Ishikawa (cell line): Measurements from ENCODE around the gene CNTNAP5.

Experiments
- CEBPB ChIP-seq: IDR thresholded peaks from 2 replicates; pipeline ENCODE4 v1.6.1; 2012
- CREB1 ChIP-seq: IDR thresholded peaks from 2 replicates; pipeline ENCODE4 v1.6.1; 2012; ENCODE audit warnings: low read depth
- EGR1 ChIP-seq: IDR thresholded peaks from 2 replicates; pipeline ENCODE4 v1.6.1; 2012
- EP300 ChIP-seq: IDR thresholded peaks from 2 replicates; pipeline ENCODE4 v1.6.1; 2012; ENCODE audit warnings: borderline replicate concordance
- FOXM1 ChIP-seq: IDR thresholded peaks from 2 replicates; pipeline ENCODE4 v1.6.1; 2012; ENCODE audit warnings: low read depth, borderline replicate concordance
- NFIC ChIP-seq: IDR thresholded peaks from 2 replicates; pipeline ENCODE4 v1.6.1; 2012
- RAD21 ChIP-seq: IDR thresholded peaks from 2 replicates; pipeline ENCODE4 v1.6.1; 2012; ENCODE audit warnings: low read depth
- TAF1 ChIP-seq: IDR thresholded peaks from 2 replicates; pipeline ENCODE4 v1.6.1; 2012; ENCODE audit warnings: low read depth, mild to moderate bottlenecking
- TCF12 ChIP-seq: IDR thresholded peaks from 2 replicates; pipeline ENCODE4 v1.6.1; 2012; ENCODE audit warnings: low read depth
- TEAD4 ChIP-seq: IDR thresholded peaks from 2 replicates; pipeline ENCODE4 v1.6.1; 2012
- YY1 ChIP-seq: IDR thresholded peaks from 2 replicates; pipeline ENCODE4 v1.6.1; 2012; ENCODE audit warnings: low read depth
- ZBTB7A ChIP-seq: IDR thresholded peaks from 2 replicates; pipeline ENCODE4 v1.6.1; 2012; ENCODE audit warnings: low read depth
- TF ChIP-seq, protein P1 (sequence below): IDR thresholded peaks from 2 replicates; pipeline ENCODE4 v1.6.1; 2012
- TF ChIP-seq, protein P2 (sequence below): IDR thresholded peaks from 2 replicates; pipeline ENCODE4 v1.6.1; 2012
- TF ChIP-seq, protein P3 (sequence below): IDR thresholded peaks from 2 replicates; pipeline ENCODE4 v1.6.1; 2012; ENCODE audit warnings: low read depth, mild to moderate bottlenecking

The CNTNAP5 gene

DNA sequence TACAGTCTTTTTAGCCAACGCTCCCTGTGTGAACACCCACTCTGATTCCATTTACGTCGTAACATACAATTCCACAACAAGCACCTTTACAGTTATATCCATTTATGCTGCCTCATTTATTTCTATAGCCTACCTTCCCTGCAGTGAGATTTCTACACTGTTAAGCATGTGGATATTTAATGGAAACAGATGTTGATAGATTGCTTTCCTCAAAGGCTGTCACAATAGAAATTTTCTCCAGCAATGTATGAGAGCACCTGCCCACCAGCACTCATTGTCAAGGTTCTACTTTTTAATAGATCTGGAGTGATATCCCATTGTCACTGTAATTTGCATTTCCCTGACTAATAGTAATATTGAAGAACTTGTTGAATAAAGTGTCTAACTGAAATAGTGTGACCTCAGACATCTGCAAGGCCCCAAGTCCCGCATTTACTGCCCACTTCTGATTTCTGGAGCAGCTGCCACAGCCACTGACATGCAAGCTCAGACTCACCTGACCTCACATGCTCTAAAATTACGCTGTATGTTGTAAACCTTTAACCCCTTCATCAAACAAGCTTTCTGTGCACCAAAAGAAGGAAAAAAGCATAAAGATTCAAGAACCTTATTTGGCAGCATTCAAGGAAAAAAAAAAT is 295.1 kb downstream of the CNTNAP5 start:
- TF ChIP-seq, protein P1, sequence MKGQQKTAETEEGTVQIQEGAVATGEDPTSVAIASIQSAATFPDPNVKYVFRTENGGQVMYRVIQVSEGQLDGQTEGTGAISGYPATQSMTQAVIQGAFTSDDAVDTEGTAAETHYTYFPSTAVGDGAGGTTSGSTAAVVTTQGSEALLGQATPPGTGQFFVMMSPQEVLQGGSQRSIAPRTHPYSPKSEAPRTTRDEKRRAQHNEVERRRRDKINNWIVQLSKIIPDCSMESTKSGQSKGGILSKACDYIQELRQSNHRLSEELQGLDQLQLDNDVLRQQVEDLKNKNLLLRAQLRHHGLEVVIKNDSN = no peak
- TF ChIP-seq TAF1 = no peak
- TF ChIP-seq ZBTB7A = no peak
- TF ChIP-seq, protein P2, sequence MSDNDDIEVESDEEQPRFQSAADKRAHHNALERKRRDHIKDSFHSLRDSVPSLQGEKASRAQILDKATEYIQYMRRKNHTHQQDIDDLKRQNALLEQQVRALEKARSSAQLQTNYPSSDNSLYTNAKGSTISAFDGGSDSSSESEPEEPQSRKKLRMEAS = no peak
- TF ChIP-seq FOXM1 = no peak
- no peak for TF ChIP-seq CREB1
- no peak for TF ChIP-seq NFIC
- TF ChIP-seq, protein P3, sequence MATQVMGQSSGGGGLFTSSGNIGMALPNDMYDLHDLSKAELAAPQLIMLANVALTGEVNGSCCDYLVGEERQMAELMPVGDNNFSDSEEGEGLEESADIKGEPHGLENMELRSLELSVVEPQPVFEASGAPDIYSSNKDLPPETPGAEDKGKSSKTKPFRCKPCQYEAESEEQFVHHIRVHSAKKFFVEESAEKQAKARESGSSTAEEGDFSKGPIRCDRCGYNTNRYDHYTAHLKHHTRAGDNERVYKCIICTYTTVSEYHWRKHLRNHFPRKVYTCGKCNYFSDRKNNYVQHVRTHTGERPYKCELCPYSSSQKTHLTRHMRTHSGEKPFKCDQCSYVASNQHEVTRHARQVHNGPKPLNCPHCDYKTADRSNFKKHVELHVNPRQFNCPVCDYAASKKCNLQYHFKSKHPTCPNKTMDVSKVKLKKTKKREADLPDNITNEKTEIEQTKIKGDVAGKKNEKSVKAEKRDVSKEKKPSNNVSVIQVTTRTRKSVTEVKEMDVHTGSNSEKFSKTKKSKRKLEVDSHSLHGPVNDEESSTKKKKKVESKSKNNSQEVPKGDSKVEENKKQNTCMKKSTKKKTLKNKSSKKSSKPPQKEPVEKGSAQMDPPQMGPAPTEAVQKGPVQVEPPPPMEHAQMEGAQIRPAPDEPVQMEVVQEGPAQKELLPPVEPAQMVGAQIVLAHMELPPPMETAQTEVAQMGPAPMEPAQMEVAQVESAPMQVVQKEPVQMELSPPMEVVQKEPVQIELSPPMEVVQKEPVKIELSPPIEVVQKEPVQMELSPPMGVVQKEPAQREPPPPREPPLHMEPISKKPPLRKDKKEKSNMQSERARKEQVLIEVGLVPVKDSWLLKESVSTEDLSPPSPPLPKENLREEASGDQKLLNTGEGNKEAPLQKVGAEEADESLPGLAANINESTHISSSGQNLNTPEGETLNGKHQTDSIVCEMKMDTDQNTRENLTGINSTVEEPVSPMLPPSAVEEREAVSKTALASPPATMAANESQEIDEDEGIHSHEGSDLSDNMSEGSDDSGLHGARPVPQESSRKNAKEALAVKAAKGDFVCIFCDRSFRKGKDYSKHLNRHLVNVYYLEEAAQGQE = no peak
- no peak for TF ChIP-seq TCF12
- TF ChIP-seq YY1 = no peak
- no peak for TF ChIP-seq TEAD4
- TF ChIP-seq CEBPB = no peak

DNA sequence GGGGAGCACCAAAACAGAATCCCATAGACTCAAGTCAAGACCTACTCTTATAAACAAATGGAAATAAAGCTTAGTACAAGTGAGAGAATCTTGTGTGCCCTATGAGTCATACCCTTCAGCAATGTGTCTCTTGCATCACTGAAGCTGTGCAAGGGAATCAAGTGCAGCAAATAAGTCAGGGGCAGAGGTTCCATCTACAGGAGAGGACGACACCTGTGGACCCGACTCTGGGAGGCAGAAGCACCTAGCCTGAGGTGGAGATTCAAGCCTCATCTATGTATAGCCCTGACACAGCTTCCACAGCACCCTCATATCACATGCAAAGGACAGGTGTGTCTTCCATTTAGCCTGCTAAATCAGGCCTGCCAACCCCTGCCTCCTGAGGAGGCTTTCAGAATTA is 298.2 kb downstream of the CNTNAP5 start:
- TF ChIP-seq, protein P3 = no peak
- TF ChIP-seq TAF1 (no peak), TEAD4 (no peak), RAD21 (no peak), EP300 (no peak), TCF12 (no peak), CREB1 (no peak), CEBPB (no peak), YY1 (no peak), ZBTB7A (no peak), EGR1 (no peak), NFIC (no peak), FOXM1 (no peak)
- TF ChIP-seq, protein P1 = no peak
- TF ChIP-seq, protein P2 = no peak

DNA sequence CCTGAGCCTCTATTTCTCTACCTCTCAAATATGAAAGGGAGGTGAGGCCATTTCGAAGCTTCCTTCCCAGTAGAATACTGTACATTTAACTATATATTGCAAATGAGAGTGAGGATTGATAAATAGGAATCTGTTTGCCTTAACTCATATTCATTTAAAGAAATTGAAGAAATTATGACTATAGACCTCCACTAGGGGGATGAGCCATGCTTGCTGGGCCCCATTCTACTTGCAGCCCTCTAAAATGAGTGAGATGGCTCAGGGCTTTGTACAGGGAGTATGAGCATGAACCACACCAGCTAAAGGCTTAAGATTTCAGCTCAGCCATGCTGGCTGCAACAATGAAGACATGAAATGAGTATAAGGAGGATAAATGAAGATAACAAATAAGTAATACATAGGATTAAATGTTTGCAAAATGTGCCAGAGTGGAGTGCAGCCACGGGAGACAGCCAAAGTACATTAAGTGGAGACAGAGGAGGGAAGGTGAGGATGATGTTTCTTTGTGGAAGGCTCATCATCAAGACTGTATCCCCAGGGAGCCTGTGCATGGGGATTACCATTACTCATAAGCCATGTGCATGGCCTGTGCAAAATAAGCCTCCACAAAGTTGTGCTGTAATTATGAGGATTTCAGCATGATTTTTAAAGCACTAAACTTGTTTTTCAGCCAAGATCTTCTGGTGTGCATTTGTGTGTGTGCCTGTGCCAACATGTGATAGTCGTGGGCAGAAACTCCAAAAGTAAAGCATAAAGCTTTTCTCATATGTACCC is 300.8 kb downstream of the CNTNAP5 start:
- TF ChIP-seq, protein P2 = no peak
- no peak for TF ChIP-seq ZBTB7A

DNA sequence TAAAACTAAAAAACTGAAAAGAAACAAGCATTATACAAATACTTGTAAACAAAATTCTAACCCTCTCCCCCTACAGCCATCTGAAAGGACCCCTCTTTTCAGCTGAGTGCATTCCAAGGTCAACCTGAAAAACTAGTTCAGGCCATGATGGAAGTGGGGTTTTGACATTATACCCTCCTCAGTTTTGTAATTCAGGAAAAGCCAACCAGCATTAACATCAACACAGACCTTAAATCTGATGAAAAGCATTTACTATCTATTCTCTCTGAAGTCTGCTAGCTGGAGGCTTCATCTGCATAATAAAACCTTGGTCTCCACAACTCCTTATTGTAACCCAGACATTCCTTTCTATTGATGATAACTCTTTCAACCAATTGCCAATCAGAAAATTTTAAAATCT is 302.2 kb downstream of the CNTNAP5 start:
- no peak for TF ChIP-seq YY1
- no peak for TF ChIP-seq NFIC
- no peak for TF ChIP-seq FOXM1
- no peak for TF ChIP-seq EP300
- no peak for TF ChIP-seq TEAD4
- TF ChIP-seq, protein P3 = no peak
- TF ChIP-seq RAD21 = no peak
- TF ChIP-seq CEBPB = no peak
- TF ChIP-seq TAF1 = no peak
- TF ChIP-seq ZBTB7A = no peak
- no peak for TF ChIP-seq EGR1
- TF ChIP-seq, protein P1 = no peak
- TF ChIP-seq TCF12 = no peak
- TF ChIP-seq, protein P2 = no peak
- no peak for TF ChIP-seq CREB1
